Calu3 (cell line): Measurements from ENCODE around the gene BIRC7. TPM values are rescaled to one million over a fixed set of nuclear protein-coding genes. Genes with fewer than 3 reads are reported as not detected.

Experiments used
- BruUV-seq: library from RNA; stranded (reverse); fragments of 400-500 nt; replicated peaks from 2 replicates; lab custom pipeline; 2021; lab: Mats Ljungman, UMichigan
- CTCF ChIA-PET: fragments of 300-600 bp; sonication (Branson Sonifier 250); formaldehyde crosslinking; loops from one replicate; lab custom pipeline; 2022; ENCODE audit warnings: antibody characterized with exemption; lab: Charles Lee
- DNase-seq: peaks from one replicate; pipeline ENCODE4 v3.0.0; 2022
- H3K27ac Mint-ChIP-seq: one replicate; pipeline ENCODE4 v1.8.0; 2022; ENCODE audit warnings: mixed read lengths; ENCODE audit not compliant: unreplicated experiment
- H3K27me3 Mint-ChIP-seq: one replicate; pipeline ENCODE4 v1.8.0; 2022; ENCODE audit warnings: mixed read lengths; ENCODE audit not compliant: unreplicated experiment
- H3K36me3 Mint-ChIP-seq: one replicate; pipeline ENCODE4 v1.8.0; 2022; ENCODE audit warnings: mild to moderate bottlenecking, moderate library complexity, mixed read lengths; ENCODE audit not compliant: insufficient read depth, unreplicated experiment
- H3K4me1 Mint-ChIP-seq: one replicate; pipeline ENCODE4 v1.8.0; 2022; ENCODE audit warnings: mild to moderate bottlenecking, low read depth, mixed read lengths; ENCODE audit not compliant: unreplicated experiment
- H3K4me3 Mint-ChIP-seq: one replicate; pipeline ENCODE4 v1.8.0; 2022; ENCODE audit warnings: mild to moderate bottlenecking, low read depth, moderate library complexity, mixed read lengths; ENCODE audit not compliant: unreplicated experiment
- H3K9me3 Mint-ChIP-seq: one replicate; pipeline ENCODE4 v1.8.0; 2022; ENCODE audit warnings: low read depth, mixed read lengths; ENCODE audit not compliant: unreplicated experiment
- intact Hi-C: fragments of 100-400 bp; cut with micrococcal nuclease; formaldehyde crosslinking; loops from one replicate; pipeline ENCODE4 v1.10.0; 2022; ENCODE audit not compliant: unreplicated experiment
- total RNA-seq: library from RNA; stranded (reverse); gene quantifications from 2 replicates; pipeline ENCODE4 v1.2.3, GENCODE V29; 2022
- TF ChIP-seq, protein P1 (sequence below): fragments of 200-600 bp; IDR thresholded peaks from one replicate; pipeline ENCODE4 v1.8.0; 2022; ENCODE audit warnings: antibody characterized with exemption; ENCODE audit not compliant: unreplicated experiment

BIRC7 gene
- total RNA-seq, 1 experiment from 2014 or later, result 0.26 TPM

DNA sequence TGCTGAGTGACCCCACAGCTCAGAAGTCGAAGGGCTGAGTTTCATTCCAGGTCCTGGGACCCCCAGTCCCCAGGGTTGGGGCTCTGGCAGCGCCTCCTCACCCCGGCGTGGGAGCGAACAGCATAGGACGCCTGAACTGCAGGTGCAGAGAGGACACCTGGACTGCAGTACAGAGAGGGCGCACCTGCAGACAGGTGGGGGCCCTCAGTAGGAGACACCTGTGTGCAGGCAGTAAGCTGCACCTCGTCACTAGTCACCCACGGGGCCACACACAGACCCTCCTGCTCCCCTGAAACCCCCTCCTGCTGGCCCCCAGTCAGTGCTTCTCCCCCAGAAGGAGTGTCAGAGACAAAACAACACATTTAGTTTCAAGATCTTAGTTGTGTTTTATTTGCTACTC is 27.1 kb downstream of the BIRC7 start:
- TF ChIP-seq, protein P1, sequence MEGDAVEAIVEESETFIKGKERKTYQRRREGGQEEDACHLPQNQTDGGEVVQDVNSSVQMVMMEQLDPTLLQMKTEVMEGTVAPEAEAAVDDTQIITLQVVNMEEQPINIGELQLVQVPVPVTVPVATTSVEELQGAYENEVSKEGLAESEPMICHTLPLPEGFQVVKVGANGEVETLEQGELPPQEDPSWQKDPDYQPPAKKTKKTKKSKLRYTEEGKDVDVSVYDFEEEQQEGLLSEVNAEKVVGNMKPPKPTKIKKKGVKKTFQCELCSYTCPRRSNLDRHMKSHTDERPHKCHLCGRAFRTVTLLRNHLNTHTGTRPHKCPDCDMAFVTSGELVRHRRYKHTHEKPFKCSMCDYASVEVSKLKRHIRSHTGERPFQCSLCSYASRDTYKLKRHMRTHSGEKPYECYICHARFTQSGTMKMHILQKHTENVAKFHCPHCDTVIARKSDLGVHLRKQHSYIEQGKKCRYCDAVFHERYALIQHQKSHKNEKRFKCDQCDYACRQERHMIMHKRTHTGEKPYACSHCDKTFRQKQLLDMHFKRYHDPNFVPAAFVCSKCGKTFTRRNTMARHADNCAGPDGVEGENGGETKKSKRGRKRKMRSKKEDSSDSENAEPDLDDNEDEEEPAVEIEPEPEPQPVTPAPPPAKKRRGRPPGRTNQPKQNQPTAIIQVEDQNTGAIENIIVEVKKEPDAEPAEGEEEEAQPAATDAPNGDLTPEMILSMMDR, result no peak
- Mint-ChIP-seq H3K4me3 (no peak overlapping the region), H3K4me1 (no peaks in the 10 kb centered on the region), H3K36me3 (no peaks in the 10 kb centered on the region), H3K27ac (no peak overlapping the region), H3K9me3 (no peaks in the 10 kb centered on the region), H3K27me3 (peaks cover 100% of the 10 kb centered on the region)
- no peak for DNase-seq
- intact Hi-C loops, result no loop called here
- CTCF ChIA-PET, result no interaction called here
- BruUV-seq, result no TSS peak

DNA sequence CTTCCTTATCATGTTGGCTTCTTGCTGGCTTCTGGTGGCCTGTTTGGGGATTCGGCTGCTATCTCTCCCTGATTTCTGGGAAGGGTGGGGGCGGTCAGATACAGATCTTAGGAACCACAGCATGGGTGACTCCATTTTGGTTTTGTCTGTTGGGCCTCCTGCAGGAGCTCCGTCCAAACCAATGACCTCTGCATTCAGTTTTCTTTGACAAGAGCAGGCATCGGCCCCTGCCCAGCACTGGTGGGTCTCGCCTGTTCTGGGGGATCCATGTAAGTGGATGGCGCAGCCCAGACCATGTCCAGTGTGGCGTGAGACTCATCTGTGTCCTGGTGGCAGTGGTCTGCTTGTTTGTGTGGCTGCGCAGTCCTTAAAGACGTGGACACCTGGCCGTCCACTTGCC is 28.3 kb downstream of the BIRC7 start:
- Mint-ChIP-seq H3K4me1 (no peaks in the 10 kb centered on the region), H3K9me3 (no peaks in the 10 kb centered on the region), H3K27me3 (peaks cover 100% of the 10 kb centered on the region), H3K36me3 (no peaks in the 10 kb centered on the region), H3K27ac (no peak overlapping the region), H3K4me3 (no peak overlapping the region)
- no TSS peak for BruUV-seq
- TF ChIP-seq, protein P1, result no peak
- CTCF ChIA-PET, result no interaction called here
- intact Hi-C loops, result no loop called here
- no peak for DNase-seq

DNA sequence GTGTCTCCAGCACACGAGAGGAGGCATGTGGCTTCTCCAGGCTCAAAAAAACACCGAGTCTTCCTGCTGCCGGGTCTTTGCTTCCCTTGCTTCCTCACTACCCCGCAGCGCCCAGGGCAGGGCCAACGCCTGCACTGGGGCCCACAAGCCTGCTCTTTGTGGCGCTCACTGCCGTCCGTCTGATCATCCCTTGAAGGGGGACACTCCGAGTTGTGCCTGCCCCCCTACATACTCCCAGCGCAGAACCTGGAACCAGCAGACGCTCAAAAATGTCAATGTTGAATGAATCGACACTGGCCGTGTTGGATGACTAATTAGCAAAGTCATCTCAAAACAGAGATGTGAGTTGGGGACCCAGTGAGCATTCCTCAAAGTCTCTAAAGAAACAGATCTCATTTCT is 28.8 kb downstream of the BIRC7 start:
- no TSS peak for BruUV-seq
- H3K27ac Mint-ChIP-seq, result no peak overlapping the region
- CTCF ChIA-PET, result no interaction called here
- DNase-seq, result no peak
- peaks cover 94% of the 10 kb centered on the region for H3K27me3 Mint-ChIP-seq
- H3K9me3 Mint-ChIP-seq, result no peaks in the 10 kb centered on the region
- intact Hi-C loops, result no loop called here
- TF ChIP-seq, protein P1, result no peak
- no peaks in the 10 kb centered on the region for H3K36me3 Mint-ChIP-seq
- H3K4me1 Mint-ChIP-seq, result no peaks in the 10 kb centered on the region
- no peak overlapping the region for H3K4me3 Mint-ChIP-seq

DNA sequence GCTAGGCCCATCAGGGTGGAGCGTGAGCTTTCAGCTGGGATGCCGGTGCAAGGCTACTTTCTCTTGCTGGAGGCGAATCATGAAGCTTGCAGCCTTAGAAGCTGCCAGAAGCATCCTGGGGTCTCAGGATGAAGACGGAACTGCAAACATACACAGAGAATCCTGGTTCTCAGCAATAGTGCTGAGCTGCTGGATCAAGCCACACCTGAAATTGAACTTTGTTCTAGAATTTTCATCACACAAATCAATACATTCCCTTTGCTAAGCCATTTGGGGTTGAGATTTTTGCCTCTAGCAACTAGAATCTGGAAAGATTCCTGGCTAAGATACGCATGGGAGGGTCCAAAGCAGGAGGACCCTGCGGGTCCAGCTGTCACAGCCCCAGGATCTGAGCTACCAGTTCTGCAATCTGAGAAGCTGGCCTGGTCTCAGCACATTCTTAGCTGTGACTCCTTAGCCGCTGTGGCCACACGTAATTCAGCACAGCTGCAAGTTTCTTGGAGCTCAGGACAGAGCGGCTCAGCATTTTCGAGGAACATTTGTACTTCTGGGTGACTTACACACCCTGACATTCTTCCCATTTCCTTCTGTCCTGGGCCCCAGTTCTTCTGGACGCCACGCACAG is 30.3 kb downstream of the BIRC7 start:
- Mint-ChIP-seq H3K9me3 (no peaks in the 10 kb centered on the region), H3K36me3 (no peaks in the 10 kb centered on the region), H3K27me3 (peaks cover 80% of the 10 kb centered on the region), H3K4me1 (no peaks in the 10 kb centered on the region), H3K27ac (no peak overlapping the region), H3K4me3 (no peak overlapping the region)
- CTCF ChIA-PET, result interaction anchor here (1.2 kb wide), 1 partner anchor 42 kb away, joined by 4 read pairs; no protein-coding TSS in a partner anchor
- intact Hi-C loops, result no loop called here
- TF ChIP-seq, protein P1, result no peak
- DNase-seq, result no peak
- BruUV-seq, result no TSS peak
